ENCODE measurements around the gene KLK6. TPM values are rescaled to one million over a fixed set of nuclear protein-coding genes. Genes with fewer than 3 reads are reported as not detected.

Gene KLK6
- polyA plus RNA-seq, 2 of the 4 experiments (the other 2 are of a cell fraction), result 0.13 TPM; not detected in 1

GRCh38 chr19:51000981-51001380 lies 31.6 kb upstream of the KLK6 start:
- ChIA-PET POLR2A (no interaction called here), CTCF (interaction anchor here (0.6 to 4.0 kb wide), 4 partner anchors 11 to 38 kb away, joined by 3 to 21 read pairs (median 3); no protein-coding TSS in a partner anchor)
- FAIRE-seq (no peak), DNase-seq (ENCODE audit: low read depth in 1 of 2, low spot score in 1 of 2) (no peak), ATAC-seq (0 out of 6 replicates have a peak, but pooled peaks of 1 of the 2 experiments have one; percentile 15)
- Histone ChIP-seq H3K4me1 (peaks cover 6% of the 10 kb centered on the region; the same call in 2 of the 3 replicates), H3K27ac (no peak overlapping the region), H3K4me3 (no peak overlapping the region), H3K4me2 (0 out of 3 replicates have a peak overlapping the region, but pooled peaks have one; percentile 12), H3K9me3 (no peaks in the 10 kb centered on the region)
- TF ChIP-seq FOSB (CRISPR knock-in tag; IDR thresholded peaks at IDR 0.05) (no peak), FOSL2 (IDR thresholded peaks at IDR 0.05) (no peak), FOSL2 (CRISPR knock-in tag; IDR thresholded peaks at IDR 0.05) (no peak), BCL3 (IDR thresholded peaks at IDR 0.05) (no peak), RCOR1 (IDR thresholded peaks at IDR 0.05; ENCODE audit: low read depth, low read length) (no peak), NFE2L2 (conservative IDR thresholded peaks at IDR 0.05; ENCODE audit: low read length) (no peak), MAFK (IDR thresholded peaks at IDR 0.05; ENCODE audit: partially characterized antibody) (no peak), USF2 (IDR thresholded peaks at IDR 0.05) (no peak), SREBF2 (IDR thresholded peaks at IDR 0.05) (no peak)
- 37% methylated on average over 16 of the region's 16 CpGs for WGBS (ENCODE audit: missing lambda C conversion rate)

GRCh38 chr19:51000426-51000825 lies 31.0 kb upstream of the KLK6 start:
- TF ChIP-seq CTCF (IDR thresholded peaks at IDR 0.05) (no peak), SREBF2 (IDR thresholded peaks at IDR 0.05) (no peak), NR3C1 (IDR thresholded peaks at IDR 0.05) (no peak), USF2 (IDR thresholded peaks at IDR 0.05) (no peak), BCL3 (IDR thresholded peaks at IDR 0.05) (no peak), HDAC2 (IDR thresholded peaks at IDR 0.05) (no peak), ELK1 (IDR thresholded peaks at IDR 0.05; ENCODE audit: low read depth, low read length) (no peak), HEYL (CRISPR knock-in tag; IDR thresholded peaks at IDR 0.05) (no peak), HOXA7 (CRISPR knock-in tag; IDR thresholded peaks at IDR 0.05) (no peak), ATOH8 (CRISPR knock-in tag; IDR thresholded peaks at IDR 0.05; ENCODE audit: low read depth) (no peak), RNF2 (IDR thresholded peaks at IDR 0.05; ENCODE audit: borderline replicate concordance, low read depth) (no peak)
- ChIA-PET POLR2A (no interaction called here), CTCF (interaction anchor here (1.5 kb wide), 1 partner anchor 12 kb away, joined by 3 read pairs; no protein-coding TSS in a partner anchor)
- FAIRE-seq (no peak), DNase-seq (ENCODE audit: low read depth in 1 of 2, low spot score in 1 of 2) (no peak), ATAC-seq (no peak)
- H3K4me2 ChIP-seq, result no peak overlapping the region
- H3K4me1 ChIP-seq, result peaks cover 6% of the 10 kb centered on the region; the same call in 2 of the 3 replicates
- H3K27ac ChIP-seq, result no peak overlapping the region
- H3K4me3 ChIP-seq, result no peak overlapping the region
- no peaks in the 10 kb centered on the region for H3K9me3 ChIP-seq
- 76% methylated on average over 10 of the region's 10 CpGs for whole genome bisulfite sequencing (ENCODE audit: missing lambda C conversion rate)
